ENCODE measurements around the gene ABL1.
"Not testable (repeated sequence)": the region's sequence is repeated elsewhere in the genome, so short reads cannot be mapped to it uniquely, and the experiment has no call there.

Gene ABL1

GRCh38 chr9:130825809-130826208 is 9.2 kb upstream of the ABL1 start:
- DNase-seq = no peak

- no peak for DNase-seq
Measured at GRCh38 chr9:130829762-130830161, 5.3 kb upstream of the ABL1 start.

- no peak for DNase-seq
Measured at GRCh38 chr9:130830231-130830760, 4.8 kb upstream of the ABL1 start.

- no peak for DNase-seq
Measured at GRCh38 chr9:130831077-130831476, 4.0 kb upstream of the ABL1 start.

- DNase-seq = no peak
Measured at GRCh38 chr9:130833031-130833990, 1.7 kb upstream of the ABL1 start.

- DNase-seq = peak; percentile 16
Measured at GRCh38 chr9:130835441-130836298, 616 bp downstream of the ABL1 start.

GRCh38 chr9:130837002-130837511 is 2.0 kb downstream of the ABL1 start:
- DNase-seq = no peak

- no peak for DNase-seq
Measured at GRCh38 chr9:130837643-130838042, 2.6 kb downstream of the ABL1 start.

- DNase-seq = no peak
Measured at GRCh38 chr9:130839132-130840111, 4.4 kb downstream of the ABL1 start.

GRCh38 chr9:130842545-130842944 is 7.5 kb downstream of the ABL1 start:
- no peak for DNase-seq

GRCh38 chr9:130843049-130843908 is 8.2 kb downstream of the ABL1 start:
- DNase-seq = no peak

- DNase-seq = no peak
Measured at GRCh38 chr9:130844044-130844451, 9.0 kb downstream of the ABL1 start.

- DNase-seq = no peak
Measured at GRCh38 chr9:130845254-130845653, 10.2 kb downstream of the ABL1 start.

GRCh38 chr9:130845901-130846481 is 10.9 kb downstream of the ABL1 start:
- no peak for DNase-seq

- no peak for DNase-seq
Measured at GRCh38 chr9:130846487-130847305, 11.6 kb downstream of the ABL1 start.

GRCh38 chr9:130847306-130848217 is 12.5 kb downstream of the ABL1 start:
- no peak for DNase-seq

GRCh38 chr9:130848514-130848913 is 13.5 kb downstream of the ABL1 start:
- not testable (repeated sequence) for DNase-seq

- DNase-seq = no peak
Measured at GRCh38 chr9:130849356-130849755, 14.3 kb downstream of the ABL1 start.

Measured in activated CD4-positive, alpha-beta T cell treated with anti-CD3 and anti-CD28 coated beads, Interleukin-2, amount 50 U/mL, for 1 hour (primary cell).